ENCODE measurements around the gene ASB10.

DNA sequence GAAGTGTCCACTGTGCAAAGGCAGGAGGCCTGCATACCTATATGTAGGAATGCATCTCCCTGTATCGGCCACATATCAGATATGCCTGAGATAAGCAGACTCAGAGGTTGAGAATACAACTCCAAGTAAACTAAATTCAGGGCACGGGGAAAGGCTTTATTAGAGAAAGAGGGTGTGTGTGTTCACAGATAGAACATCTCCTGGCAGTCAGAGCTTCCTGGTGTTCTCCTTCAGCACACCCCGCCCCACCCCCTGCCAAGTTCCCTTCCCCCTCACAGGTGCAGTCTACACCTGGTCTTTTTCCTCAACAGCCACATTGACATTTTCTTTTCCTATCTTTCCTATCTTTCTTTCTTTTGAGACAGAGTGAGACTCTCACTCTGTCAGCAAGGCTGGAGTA is 36.7 kb downstream of the ASB10 start:
- TF ChIP-seq POLR2A (IDR thresholded peaks at IDR 0.05): no peak
- TF ChIP-seq, protein P1, sequence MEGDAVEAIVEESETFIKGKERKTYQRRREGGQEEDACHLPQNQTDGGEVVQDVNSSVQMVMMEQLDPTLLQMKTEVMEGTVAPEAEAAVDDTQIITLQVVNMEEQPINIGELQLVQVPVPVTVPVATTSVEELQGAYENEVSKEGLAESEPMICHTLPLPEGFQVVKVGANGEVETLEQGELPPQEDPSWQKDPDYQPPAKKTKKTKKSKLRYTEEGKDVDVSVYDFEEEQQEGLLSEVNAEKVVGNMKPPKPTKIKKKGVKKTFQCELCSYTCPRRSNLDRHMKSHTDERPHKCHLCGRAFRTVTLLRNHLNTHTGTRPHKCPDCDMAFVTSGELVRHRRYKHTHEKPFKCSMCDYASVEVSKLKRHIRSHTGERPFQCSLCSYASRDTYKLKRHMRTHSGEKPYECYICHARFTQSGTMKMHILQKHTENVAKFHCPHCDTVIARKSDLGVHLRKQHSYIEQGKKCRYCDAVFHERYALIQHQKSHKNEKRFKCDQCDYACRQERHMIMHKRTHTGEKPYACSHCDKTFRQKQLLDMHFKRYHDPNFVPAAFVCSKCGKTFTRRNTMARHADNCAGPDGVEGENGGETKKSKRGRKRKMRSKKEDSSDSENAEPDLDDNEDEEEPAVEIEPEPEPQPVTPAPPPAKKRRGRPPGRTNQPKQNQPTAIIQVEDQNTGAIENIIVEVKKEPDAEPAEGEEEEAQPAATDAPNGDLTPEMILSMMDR (IDR thresholded peaks at IDR 0.05): no peak
